Smooth muscle cell of the coronary artery (primary cell): ENCODE results near the gene TBC1D22A. TPM values are rescaled to one million over a fixed set of nuclear protein-coding genes. Genes with fewer than 3 reads are reported as not detected.

Experiments used
- total RNA-seq: library from RNA; depleted of rRNA; stranded (reverse); fragments of >200 nt; gene quantifications from 2 replicates; pipeline ENCODE4 v1.2.3, GENCODE V29; 2014; ENCODE audit warnings: low replicate concordance

Gene TBC1D22A, protein sequence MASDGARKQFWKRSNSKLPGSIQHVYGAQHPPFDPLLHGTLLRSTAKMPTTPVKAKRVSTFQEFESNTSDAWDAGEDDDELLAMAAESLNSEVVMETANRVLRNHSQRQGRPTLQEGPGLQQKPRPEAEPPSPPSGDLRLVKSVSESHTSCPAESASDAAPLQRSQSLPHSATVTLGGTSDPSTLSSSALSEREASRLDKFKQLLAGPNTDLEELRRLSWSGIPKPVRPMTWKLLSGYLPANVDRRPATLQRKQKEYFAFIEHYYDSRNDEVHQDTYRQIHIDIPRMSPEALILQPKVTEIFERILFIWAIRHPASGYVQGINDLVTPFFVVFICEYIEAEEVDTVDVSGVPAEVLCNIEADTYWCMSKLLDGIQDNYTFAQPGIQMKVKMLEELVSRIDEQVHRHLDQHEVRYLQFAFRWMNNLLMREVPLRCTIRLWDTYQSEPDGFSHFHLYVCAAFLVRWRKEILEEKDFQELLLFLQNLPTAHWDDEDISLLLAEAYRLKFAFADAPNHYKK
- 11.8 and 16.7 TPM in 2 replicates for total RNA-seq

DNA sequence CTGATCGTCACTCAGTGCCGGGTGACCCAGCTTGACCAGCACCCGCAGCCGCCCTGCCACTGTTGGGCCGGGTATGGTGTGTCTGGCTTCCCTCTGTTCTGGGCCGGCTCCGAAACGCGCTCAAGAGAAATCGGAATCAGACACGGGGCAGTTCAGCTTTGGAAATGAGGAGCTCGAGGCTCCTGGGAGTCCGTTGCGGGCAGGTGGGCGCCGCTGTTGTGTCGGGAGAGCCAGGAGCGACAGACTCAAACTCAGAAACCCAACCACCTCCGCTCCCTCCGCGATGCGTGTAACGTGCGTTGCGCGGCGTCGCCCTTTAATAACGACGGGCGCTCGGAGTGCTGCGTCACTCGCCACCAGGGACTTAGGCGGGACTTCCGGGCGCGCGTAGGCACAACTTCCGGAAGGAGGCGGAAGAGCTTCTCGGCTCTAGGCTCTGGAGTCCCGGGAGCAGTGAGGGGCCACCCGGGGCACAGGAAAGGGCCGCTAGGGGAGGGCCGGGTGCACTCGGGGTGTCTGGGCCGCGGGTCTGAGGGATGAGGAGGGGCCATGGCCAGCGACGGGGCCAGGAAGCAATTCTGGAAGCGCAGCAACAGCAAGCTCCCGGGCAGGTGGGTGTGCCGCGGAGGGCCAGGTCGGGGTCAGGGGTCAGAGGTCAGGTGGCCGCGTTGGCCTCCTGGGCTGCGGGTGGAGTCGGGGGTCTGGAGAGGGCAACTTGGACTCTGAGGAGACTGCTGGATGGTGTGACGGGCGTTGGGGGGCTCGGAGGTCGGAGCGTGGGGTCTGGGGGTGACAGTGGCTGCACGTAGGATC lies at the start of gene TBC1D22A:
Gene TBC1D22A (plus strand): TSS at position 413 of the 813 bp plus-strand sequence. CDS start 137 bp downstream, at position 550.

DNA sequence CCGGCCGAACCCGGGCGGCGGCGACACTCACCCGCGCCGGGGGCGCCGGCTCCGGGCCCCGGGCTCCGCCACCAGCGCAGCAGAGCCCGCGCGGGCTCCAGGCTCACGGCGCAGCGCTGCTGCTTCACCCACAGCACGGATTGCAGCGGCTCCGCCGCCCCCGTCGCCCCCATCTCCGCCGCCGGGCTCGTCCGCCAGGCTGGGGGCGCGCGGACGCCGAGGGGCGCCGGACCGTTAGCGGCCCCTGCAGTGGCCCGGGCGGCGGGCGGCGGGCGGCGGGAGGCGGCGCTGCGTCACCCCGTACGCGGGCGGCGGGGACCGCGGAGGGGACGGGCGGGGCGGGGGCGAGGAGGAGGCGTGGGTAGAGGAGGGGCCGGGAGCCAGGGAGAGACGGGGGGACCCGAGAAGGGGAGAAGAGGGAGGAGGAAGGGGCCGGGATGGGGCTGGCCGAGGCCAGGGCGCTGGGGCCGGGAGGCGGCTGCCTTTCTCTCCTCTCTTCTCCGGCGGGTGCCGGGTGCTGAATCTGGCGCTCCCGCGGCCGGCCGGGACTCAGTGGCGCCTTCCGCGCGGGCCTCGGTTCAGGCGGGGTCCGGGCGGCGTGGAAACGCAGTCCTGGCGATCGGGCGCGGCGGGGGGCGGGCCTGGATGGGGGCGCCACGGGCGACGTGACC lies 24.3 kb upstream of the TBC1D22A start, which contains the start of gene CERK:
Gene CERK (minus strand): TSS at position 277 of the 671 bp plus-strand sequence. CDS start 104 bp downstream, at position 173.

Other genes starting within 250 kb of the TBC1D22A start
- 0.30 and 1.1 TPM in 2 replicates for gene CELSR1, start 225.0 kb upstream of the TBC1D22A start, total RNA-seq
- 14.7 and 28.1 TPM in 2 replicates for gene GRAMD4, start 142.3 kb upstream of the TBC1D22A start, total RNA-seq
- 32.6 and 47.6 TPM in 2 replicates for gene CERK, start 24.4 kb upstream of the TBC1D22A start, total RNA-seq